ENCODE results near the gene MYH14. TPM values are rescaled to one million over a fixed set of nuclear protein-coding genes. Genes with fewer than 3 reads are reported as not detected.

The MYH14 gene
- polyA plus RNA-seq, 1 of the 3 experiments (the other 2 are of a cell fraction), result 0.02 TPM

DNA sequence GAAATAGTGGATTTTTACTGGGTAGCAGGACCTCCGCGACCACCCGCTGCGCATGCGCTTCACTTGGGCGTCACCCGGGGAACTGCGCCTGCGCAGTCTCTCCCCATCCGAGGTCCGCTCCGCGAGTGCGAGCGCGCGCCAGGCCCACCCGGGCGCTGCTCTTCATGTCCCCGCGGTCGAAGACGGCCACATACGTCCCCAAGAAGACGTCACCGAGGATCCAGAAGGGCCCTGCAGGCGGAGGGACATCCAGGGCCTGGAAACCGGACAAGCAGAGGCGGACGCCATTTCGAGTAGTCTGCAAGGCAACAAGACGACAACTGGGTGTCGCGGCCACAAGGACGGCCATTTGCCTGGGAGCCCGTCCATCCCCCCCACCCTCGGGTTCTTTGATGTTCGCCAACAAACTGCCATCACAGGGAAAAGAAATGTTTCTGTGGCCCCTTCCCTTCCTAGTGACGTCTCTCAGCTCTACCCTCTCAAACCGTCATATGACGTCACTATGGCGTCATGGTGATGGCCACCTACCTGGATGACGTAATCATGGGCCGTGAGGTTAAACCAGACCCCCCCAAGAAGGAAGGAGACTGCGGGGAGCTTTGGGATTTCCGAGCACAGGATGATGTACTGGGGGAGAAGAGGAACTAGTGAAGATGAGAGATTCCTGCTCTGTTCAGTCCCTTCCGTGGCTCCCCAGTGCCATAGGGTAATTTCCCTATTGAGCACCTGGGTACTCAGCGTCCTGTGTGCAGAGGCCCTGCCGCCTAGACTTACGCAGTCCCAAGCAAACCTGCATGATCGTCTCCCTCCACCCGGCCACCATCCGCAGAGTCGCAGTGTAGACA, 155.3 kb downstream of the MYH14 start:
- WGBS (ENCODE audit: low lambda C conversion rate), result 64% methylated on average over 46 of the region's 54 CpGs
- H3K79me2 ChIP-seq (ENCODE audit: insufficient read depth), result no peaks in the 10 kb centered on the region
- H3K36me3 ChIP-seq (replicated peaks in 1 of 2; ENCODE audit: control insufficient read depth in 1 of 2, insufficient read depth in 2 of 2, low read length in 1 of 2), result no peaks in the 10 kb centered on the region
- H3K4me1 ChIP-seq (ENCODE audit: control insufficient read depth in 1 of 2, insufficient read depth in 2 of 2, low read depth in 1 of 2, low read length in 1 of 2), result peaks cover 0 to 4% of the 10 kb centered on the region in 2 experiments; a peak in 1 of 4 replicates
- peak; percentile 89 for DNase-seq
- CTCF ChIA-PET, result interaction anchor here (0.6 to 5.1 kb wide), 10 partner anchors 10 to 363 kb away, joined by 3 to 34 read pairs (median 4); no protein-coding TSS in a partner anchor
- H3F3A ChIP-seq (replicated peaks; ENCODE audit: insufficient read depth), result no peaks in the 10 kb centered on the region
- H3K9me3 ChIP-seq, result no peaks in the 10 kb centered on the region
- no peak overlapping the region; the same call in 1 of the 2 replicates for H2AFZ ChIP-seq (ENCODE audit: low read depth)
- H3K27me3 ChIP-seq (ENCODE audit: insufficient read depth), result no peaks in the 10 kb centered on the region
- peak overlapping the region in 1 of 2 experiments; percentile 29; a peak in 1 of 4 replicates for H3K27ac ChIP-seq (ENCODE audit: low read depth in 2 of 2, low read length in 1 of 2)
- TF ChIP-seq NRF1 (IDR thresholded peaks at IDR 0.05; ENCODE audit: low read depth, low read length) (peak; percentile 79), FOSL2 (IDR thresholded peaks at IDR 0.05; ENCODE audit: borderline replicate concordance, low read depth) (no peak)
- POLR2A ChIA-PET, result interaction anchor here (0.8 to 1.7 kb wide), 2 partner anchors 9 to 25 kb away, joined by 3 to 8 read pairs; no protein-coding TSS in a partner anchor
- H3K9ac ChIP-seq, result no peak overlapping the region
- H4K20me1 ChIP-seq (ENCODE audit: insufficient read depth), result no peaks in the 10 kb centered on the region
- peak overlapping the region; percentile 56 for H3K4me2 ChIP-seq
- peak overlapping the region; percentile 30 to 52; a peak in 2 of 4 replicates for H3K4me3 ChIP-seq (ENCODE audit: low read depth in 2 of 2, low read length in 1 of 2)
- H3K9me2 ChIP-seq, result no peaks in the 10 kb centered on the region

GRCh38 chr19:50359328-50359818, 156.0 kb downstream of the MYH14 start:
- no peak overlapping the region for H3K4me2 ChIP-seq
- H3K4me3 ChIP-seq (ENCODE audit: low read depth in 2 of 2, low read length in 1 of 2), result no peak overlapping the region
- H3K27me3 ChIP-seq (ENCODE audit: insufficient read depth), result no peaks in the 10 kb centered on the region
- no peaks in the 10 kb centered on the region for H3F3A ChIP-seq (replicated peaks; ENCODE audit: insufficient read depth)
- no peak for DNase-seq
- POLR2A ChIA-PET, result no interaction called here
- H3K9ac ChIP-seq, result no peak overlapping the region
- H3K4me1 ChIP-seq (ENCODE audit: control insufficient read depth in 1 of 2, insufficient read depth in 2 of 2, low read depth in 1 of 2, low read length in 1 of 2), result peaks cover 0 to 4% of the 10 kb centered on the region in 2 experiments; a peak in 1 of 4 replicates
- WGBS (ENCODE audit: low lambda C conversion rate), result 83% methylated on average over 10 of the region's 11 CpGs
- no peak overlapping the region for H3K27ac ChIP-seq (ENCODE audit: low read depth in 2 of 2, low read length in 1 of 2)
- H3K79me2 ChIP-seq (ENCODE audit: insufficient read depth), result no peaks in the 10 kb centered on the region
- H2AFZ ChIP-seq (ENCODE audit: low read depth), result no peak overlapping the region
- no peaks in the 10 kb centered on the region for H3K9me3 ChIP-seq
- H4K20me1 ChIP-seq (ENCODE audit: insufficient read depth), result no peaks in the 10 kb centered on the region
- H3K36me3 ChIP-seq (replicated peaks in 1 of 2; ENCODE audit: control insufficient read depth in 1 of 2, insufficient read depth in 2 of 2, low read length in 1 of 2), result no peaks in the 10 kb centered on the region
- no peaks in the 10 kb centered on the region for H3K9me2 ChIP-seq
- CTCF ChIA-PET, result interaction anchor here (0.8 to 5.1 kb wide), 4 partner anchors 9 to 107 kb away, joined by 3 to 27 read pairs (median 4); no protein-coding TSS in a partner anchor
- TF ChIP-seq FOXJ3 (CRISPR knock-in tag; IDR thresholded peaks at IDR 0.05) (no peak), TEAD4 (IDR thresholded peaks at IDR 0.05; ENCODE audit: borderline replicate concordance, insufficient read depth) (no peak), RFX5 (IDR thresholded peaks at IDR 0.05; ENCODE audit: low read length) (no peak), RCOR1 (IDR thresholded peaks at IDR 0.05; ENCODE audit: low read length) (no peak), TCF12 (IDR thresholded peaks at IDR 0.05) (no peak), JUND (IDR thresholded peaks at IDR 0.05) (no peak), NFIC (IDR thresholded peaks at IDR 0.05; ENCODE audit: borderline replicate concordance) (no peak), EP300 (IDR thresholded peaks at IDR 0.05; ENCODE audit: borderline replicate concordance in 1 of 2, low read depth in 1 of 2, low read length in 1 of 2) (no peak), NRF1 (IDR thresholded peaks at IDR 0.05; ENCODE audit: low read depth, low read length) (no peak), FOXM1 (IDR thresholded peaks at IDR 0.05; ENCODE audit: low read depth) (no peak), RXRA (IDR thresholded peaks at IDR 0.05; ENCODE audit: borderline replicate concordance, low read depth) (no peak), USF2 (IDR thresholded peaks at IDR 0.05; ENCODE audit: borderline replicate concordance, low read depth, low read length) (no peak), SMC3 (IDR thresholded peaks at IDR 0.05; ENCODE audit: low read depth, low read length) (no peak), MXI1 (IDR thresholded peaks at IDR 0.05; ENCODE audit: low read depth, low read length) (no peak), PBX3 (IDR thresholded peaks at IDR 0.05) (no peak)

Small RNAs within 50 kb of the gene (small RNA-seq; reads per million reads assigned to genes)
- gene RF00017, result 0 reads per million in 7 experiments

Other genes starting within 250 kb of the MYH14 start
- not detected in 2 replicates for gene SIGLEC11, start 242.4 kb upstream of the MYH14 start, polyA plus RNA-seq (2012; rRNA removed)
- 30.3 and 33.5 TPM in 2 replicates for gene VRK3, start 178.2 kb upstream of the MYH14 start, polyA plus RNA-seq (2012; rRNA removed)
- 5.4 and 5.9 TPM in 2 replicates for gene ZNF473, start 177.6 kb upstream of the MYH14 start, polyA plus RNA-seq (2012; rRNA removed)
- not detected in 2 replicates for gene IZUMO2, start 40.3 kb upstream of the MYH14 start, polyA plus RNA-seq (2012; rRNA removed)
- gene KCNC3, start 125.8 kb downstream of the MYH14 start, polyA plus RNA-seq (2012; rRNA removed), result 0.26 and 0.30 TPM in 2 replicates
- gene NAPSA, start 162.0 kb downstream of the MYH14 start, polyA plus RNA-seq (2012; rRNA removed), result 0.43 and 0.76 TPM in 2 replicates
- gene NR1H2, start 172.8 kb downstream of the MYH14 start, polyA plus RNA-seq (2012; rRNA removed), result 72.8 and 108 TPM in 2 replicates
- 28.6 and 33.6 TPM in 2 replicates for gene POLD1, start 180.7 kb downstream of the MYH14 start, polyA plus RNA-seq (2012; rRNA removed)
- gene SPIB, start 215.3 kb downstream of the MYH14 start, polyA plus RNA-seq (2012; rRNA removed), result not detected in 2 replicates
- not detected in 2 replicates for gene MYBPC2, start 229.3 kb downstream of the MYH14 start, polyA plus RNA-seq (2012; rRNA removed)

All from SK-N-SH (cell line).